ENCODE measurements around the gene DCST1.

DCST1 gene

DNA sequence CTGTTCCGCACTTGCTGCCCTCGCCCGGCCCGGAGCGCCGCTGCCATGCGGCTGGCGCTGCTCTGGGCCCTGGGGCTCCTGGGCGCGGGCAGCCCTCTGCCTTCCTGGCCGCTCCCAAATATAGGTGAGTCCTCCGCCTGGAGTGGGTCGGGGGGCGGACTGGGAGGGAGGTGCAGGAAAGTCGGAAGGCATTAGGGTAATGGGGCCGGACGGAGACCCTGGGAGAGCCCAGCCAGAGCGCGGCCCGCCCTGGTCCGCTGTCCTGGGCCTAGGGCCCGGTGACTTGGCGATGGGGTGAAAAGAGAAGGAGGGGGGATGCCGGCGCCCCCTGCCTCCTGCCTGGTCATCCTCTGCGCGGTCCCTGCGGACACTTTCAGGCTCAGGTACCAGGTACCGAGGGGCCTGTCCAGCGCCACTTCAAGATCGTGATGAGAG, 17.7 kb downstream of the DCST1 start:
- in situ Hi-C loops (cut with MboI; ENCODE audit: low sequenced_read_pairs) = no loop called here

DNA sequence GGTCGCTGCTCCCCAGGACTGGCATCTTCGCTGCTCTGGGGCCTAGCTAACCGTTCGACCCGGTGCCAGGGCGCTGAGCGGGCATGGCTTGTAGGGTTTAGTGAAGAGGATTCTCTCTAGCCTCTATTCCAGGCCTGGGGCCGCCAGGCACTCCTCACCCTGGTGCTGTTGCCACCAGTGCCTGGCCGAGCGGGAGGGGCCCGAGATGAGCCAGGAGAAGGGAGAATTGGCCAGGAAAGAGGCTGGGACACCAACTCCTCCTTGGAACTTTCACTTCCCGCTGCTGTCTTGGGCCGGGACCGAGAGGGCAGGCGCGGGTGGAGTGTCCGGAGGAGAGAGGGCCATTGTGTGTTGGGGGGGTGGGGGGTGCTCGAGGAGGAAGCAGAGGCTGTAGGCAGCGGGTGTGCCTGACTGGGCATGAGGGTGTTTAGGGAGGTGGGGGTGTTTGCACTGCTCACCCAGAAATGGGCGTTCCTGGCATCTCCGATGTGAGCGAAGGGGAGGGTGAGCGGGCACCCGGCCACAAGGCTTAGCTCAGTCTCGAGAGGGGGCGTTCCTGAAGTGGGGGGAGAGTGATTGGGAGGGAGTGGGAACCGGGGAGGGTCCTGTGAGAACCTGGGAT, 18.3 kb downstream of the DCST1 start:
- in situ Hi-C loops (cut with MboI; ENCODE audit: low sequenced_read_pairs) = no loop called here

DNA sequence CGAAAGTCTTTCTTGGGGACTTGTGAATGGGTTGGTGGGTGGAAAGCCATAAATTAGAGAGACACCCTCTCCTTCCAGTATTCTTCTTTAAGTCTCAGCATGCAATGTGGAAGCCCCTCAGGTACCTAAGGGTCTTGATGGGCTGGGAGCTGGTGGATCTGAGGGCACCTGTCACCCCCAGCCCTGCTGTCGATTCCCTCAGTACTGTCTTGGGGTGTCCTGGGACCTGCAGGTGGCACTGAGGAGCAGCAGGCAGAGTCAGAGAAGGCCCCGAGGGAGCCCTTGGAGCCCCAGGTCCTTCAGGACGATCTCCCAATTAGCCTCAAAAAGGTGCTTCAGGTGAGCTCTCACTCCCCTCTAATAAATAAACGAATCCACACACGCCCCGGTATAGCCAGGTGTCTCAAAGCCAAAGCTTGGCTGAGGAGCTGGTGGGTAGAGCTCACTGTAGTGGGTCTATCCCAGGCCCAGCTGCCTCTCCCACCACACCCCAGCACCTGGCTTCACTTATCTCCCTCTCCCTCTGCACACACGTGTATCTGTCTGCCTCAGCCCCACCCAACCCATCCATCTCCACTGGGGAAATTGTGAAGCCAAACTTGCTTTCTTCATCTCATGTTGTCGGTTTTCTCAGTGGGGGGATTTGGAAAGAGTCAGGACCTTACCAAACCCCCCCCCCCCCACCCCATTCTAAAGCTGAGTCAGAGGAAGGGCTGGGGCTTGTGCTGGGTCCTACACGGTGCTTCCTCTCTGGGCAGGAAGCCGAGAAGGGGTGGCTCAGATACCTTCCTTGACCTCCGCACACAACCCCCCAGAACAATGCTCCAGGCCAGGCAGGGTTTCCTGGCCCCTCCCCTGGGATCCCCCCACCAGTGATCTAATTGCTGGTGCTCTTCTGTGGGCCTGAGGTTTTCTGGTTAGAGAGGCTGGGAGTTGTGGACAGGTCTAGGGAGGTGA, 19.1 kb downstream of the DCST1 start:
- in situ Hi-C loops (cut with MboI; ENCODE audit: low sequenced_read_pairs) = no loop called here

DNA sequence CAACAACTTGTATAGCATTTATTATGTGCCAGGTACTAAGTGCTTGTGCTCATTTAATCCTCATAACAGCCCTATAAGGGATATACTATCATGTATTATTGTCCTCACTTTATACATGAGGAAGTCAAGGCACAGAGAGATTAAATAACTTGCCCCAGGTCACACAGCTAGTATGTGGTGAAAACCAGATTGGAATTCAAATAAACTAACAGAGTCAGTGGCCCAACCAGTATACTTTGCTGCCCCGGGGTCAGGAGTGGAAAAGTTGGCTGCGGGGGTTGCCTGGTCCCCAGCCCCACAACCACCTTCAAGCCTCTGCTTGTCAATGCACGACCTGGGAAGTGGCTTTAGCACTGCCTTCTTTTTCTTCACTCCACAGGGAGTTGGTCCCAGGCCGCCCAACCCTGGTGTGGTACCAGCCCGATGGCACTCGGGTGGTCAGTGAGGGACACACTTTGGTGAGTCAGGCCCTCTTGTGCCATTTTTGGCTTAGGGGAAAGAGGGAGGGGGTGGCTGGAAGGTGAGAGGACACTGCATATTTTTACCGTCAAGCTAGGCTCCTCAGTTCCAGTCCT, 20.0 kb downstream of the DCST1 start:
- in situ Hi-C loops (cut with MboI; ENCODE audit: low sequenced_read_pairs) = no loop called here

DNA sequence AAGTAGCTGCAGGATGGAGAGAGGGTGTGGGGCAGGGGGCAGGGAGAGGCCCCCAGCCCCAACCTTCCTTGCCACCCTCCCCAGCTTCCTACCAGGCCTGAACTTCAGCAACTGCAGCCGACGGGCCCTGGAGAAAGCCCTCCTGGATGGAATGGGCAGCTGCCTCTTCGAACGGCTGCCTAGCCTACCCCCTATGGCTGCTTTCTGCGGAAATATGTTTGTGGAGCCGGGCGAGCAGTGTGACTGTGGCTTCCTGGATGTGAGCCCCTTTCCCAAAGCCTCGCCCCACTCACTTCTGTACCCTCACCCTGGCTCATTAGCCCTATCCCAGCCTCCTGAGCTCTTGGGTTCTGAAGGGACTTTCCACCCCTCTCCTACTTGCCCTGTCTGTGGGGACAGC, 23.5 kb downstream of the DCST1 start:
- in situ Hi-C loops (cut with MboI; ENCODE audit: low sequenced_read_pairs) = no loop called here

DNA sequence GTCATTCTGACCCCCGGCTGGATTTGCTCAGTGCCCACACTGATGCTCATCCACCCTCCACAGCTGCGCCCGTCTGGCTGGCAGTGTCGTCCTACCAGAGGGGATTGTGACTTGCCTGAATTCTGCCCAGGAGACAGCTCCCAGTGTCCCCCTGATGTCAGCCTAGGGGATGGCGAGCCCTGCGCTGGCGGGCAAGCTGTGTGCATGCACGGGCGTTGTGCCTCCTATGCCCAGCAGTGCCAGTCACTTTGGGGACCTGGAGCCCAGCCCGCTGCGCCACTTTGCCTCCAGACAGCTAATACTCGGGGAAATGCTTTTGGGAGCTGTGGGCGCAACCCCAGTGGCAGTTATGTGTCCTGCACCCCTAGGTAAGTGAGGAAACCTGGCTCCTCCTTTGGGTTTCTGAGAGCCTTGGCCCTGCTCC, 24.2 kb downstream of the DCST1 start:
- in situ Hi-C loops (cut with MboI; ENCODE audit: low sequenced_read_pairs) = no loop called here

DNA sequence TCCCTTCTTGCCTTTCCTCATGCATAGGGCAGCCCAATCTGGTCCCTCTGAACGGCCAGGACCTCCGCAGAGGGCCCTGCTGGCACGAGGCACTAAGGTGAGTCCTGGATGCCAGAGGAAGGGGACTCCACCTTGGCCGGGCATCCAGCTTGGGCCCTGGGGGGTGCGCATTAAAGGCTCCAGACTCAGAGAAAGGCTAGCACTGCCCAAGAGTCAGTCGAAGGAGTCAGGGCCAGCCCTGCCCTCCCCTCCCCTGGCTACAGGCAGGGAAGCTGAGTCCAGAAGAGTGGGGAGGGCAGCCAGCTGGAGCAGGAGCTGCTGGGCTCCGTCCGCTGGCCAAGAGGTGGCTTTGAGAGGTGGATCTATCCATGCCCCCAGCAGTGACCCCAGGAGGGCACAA, 27.1 kb downstream of the DCST1 start:
- in situ Hi-C loops (cut with MboI; ENCODE audit: low sequenced_read_pairs) = no loop called here

DNA sequence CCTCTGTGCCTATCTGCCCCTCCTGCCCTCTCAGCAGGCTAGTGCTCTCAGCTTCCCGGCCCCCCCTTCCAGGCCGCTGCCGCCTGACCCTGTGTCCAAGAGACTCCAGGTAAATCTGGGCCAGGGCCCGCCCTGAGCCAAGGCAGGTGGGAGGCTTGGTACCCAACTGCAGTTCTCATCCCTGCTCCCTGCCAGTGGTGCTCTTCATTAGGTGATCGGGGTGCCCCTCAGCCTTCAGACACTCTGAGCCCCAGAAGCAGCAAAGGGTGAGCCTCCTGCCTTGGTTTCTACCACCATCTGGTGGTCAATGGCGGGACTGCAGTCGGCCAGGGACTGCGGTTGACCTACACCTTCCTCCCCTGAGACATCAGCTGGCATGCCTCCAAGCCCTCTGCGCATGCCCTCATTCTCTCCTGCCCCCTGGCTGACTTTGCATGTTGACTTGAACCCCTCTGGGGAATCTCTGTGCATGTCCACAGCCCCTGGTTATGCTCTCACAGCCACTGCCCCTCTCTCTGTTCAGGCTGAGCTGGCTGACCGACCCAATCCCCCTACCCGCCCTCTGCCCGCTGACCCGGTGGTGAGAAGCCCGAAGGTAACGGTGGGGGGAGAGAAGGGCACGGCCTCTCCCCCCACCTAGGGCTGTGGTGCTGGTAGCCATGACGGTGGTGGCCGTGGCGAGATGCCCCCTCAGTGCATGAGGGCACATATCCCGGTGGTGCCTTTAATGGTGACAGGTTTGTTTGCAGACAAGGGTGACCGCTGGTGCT, 27.9 kb downstream of the DCST1 start:
- in situ Hi-C loops (cut with MboI; ENCODE audit: low sequenced_read_pairs) = no loop called here

DNA sequence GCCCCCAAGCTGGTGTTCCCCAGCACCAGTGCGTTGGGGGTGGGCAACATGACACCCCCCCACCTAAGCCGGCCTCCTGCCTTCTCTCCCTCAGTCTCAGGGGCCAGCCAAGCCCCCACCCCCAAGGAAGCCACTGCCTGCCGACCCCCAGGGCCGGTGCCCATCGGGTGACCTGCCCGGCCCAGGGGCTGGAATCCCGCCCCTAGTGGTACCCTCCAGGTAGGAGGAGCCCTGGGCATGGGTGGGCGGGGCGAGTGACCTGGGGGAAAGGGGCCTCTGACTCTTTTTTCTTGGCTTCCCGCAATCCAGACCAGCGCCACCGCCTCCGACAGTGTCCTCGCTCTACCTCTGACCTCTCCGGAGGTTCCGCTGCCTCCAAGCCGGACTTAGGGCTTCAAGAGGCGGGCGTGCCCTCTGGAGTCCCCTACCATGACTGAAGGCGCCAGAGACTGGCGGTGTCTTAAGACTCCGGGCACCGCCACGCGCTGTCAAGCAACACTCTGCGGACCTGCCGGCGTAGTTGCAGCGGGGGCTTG, 28.6 kb downstream of the DCST1 start:
- in situ Hi-C loops (cut with MboI; ENCODE audit: low sequenced_read_pairs) = no loop called here

DNA sequence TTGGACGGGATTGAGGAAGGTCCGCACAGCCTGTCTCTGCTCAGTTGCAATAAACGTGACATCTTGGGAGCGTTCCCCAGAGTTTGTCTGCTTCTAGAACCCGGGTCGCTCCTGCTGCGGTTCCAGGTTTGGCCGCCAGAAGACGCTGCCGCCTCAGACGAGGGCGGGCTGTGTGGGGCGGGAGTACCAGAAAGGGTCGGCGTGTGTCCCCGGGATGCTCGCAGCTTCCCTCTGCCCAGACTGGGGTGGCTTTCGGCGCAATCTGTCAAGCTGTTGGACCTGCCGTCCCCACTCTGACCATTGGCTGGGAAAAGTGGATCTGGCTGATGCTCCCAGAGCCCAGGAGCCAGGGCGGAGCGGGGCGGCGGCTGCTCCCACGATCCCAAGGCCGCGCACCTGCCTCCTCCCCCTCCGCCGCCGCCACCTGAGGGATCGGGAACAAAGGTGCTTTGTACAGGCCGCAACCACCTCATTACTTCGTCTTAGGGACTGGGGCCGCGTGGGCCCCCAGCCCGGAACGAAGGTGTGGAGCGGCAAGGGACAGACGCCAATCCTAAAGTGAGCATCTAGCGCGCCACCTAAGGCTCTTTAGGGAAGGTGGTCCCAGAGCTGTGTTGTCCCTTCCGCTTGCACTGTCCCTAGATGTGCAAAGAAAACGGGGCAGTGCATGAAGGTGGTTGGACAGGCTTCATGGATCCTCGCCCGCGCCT, 29.2 kb downstream of the DCST1 start:
- in situ Hi-C loops (cut with MboI; ENCODE audit: low sequenced_read_pairs) = no loop called here

DNA sequence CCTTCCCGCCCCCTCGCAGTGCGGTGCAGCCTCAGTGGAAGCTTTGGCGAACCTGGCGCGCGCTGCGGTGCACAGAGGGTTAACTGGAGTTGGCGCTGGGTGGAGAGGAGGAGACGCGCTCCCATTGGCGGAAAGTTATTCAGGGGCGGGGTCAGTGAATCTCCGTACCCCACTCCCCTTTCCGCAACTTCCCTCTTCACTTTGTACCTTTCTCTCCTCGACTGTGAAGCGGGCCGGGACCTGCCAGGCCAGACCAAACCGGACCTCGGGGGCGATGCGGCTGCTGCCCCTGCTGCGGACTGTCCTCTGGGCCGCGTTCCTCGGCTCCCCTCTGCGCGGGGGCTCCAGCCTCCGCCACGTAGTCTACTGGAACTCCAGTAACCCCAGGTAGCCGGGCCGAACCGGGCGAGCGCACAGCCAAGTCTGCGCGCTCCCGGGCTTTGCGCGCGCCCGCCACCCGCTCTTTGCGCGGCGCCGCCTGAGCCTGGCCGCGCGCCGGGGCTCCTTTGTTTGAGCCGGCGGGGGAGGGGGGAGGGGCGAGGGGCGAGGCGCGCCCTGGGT, 30.0 kb downstream of the DCST1 start, which contains the start of gene EFNA4:
EFNA4 (plus strand) TSS at position 191 of the 561 bp plus-strand sequence; CDS start at position 275, 84 bp downstream.
- in situ Hi-C loops (cut with MboI; ENCODE audit: low sequenced_read_pairs) = no loop called here

DNA sequence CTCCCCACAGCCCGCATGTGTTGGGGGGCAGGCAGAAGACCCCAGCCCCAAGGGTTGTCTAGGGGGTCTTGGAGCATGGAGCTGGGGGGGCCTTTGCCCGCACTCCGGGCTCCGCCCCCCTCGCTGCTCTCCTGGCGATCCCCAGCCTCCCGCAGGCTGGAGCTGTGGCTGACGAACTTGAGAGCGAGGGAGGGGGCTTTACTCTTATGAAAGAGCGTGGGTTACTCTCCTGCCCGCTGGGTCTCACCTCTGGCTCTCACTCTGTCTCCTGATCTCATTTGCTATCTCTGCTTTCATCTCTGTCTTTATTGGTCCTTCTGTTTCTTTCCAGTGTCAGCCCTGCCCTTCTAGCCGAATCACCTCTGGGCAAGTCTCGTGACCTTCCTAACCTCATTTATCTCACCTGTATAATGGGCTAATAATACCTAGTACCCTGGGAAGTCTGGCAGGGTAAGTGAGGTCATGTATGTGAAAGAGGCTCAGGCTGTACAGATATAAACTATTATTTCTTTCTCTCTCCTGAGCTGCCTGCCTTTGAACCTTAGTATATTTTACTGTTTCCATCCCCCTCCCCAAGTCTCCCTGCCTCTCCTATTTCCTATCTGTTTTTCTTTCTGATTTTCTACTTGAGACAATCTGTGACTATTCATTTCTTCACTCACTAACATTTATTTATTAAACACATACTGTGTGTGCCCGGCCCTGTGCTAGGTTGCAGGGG, 30.6 kb downstream of the DCST1 start:
- in situ Hi-C loops (cut with MboI; ENCODE audit: low sequenced_read_pairs) = no loop called here

DNA sequence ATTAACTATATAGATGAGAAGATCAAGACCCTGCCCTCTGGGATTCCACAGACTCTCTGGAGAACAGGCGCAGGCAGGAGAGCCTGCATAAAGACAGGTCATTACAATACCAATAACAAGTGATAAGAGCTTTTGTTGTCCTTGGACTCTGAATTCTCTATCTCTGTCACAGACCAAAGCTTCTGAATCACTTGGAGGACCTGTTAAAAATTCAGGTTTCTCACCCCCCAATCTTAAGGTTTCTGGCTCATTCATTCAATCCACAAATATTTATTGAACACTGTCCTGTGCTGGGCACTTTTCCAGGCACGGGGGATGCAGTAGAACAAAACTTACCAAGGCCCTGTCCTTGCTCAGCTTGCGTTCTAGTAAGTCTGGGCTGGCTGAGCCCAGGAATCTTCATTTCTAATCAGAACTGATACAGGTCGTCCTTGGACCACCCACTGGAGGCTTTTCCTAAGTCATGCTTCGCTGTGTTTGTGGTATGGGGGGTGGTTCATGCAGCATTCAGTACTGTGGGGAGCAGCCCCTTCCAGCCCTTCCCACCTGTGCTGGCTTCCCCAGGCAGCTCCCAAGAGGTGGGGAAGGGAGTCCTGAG, 31.3 kb downstream of the DCST1 start:
- in situ Hi-C loops (cut with MboI; ENCODE audit: low sequenced_read_pairs) = no loop called here

DNA sequence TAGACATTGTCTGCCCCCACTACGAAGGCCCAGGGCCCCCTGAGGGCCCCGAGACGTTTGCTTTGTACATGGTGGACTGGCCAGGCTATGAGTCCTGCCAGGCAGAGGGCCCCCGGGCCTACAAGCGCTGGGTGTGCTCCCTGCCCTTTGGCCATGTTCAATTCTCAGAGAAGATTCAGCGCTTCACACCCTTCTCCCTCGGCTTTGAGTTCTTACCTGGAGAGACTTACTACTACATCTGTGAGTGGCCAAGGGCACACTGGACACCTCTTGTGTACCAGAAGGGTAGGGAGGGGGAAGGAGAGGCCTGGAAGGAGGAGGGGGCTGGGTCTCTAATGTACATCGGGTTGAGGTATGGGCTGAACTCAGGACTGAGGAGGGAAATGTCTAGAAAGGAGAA, 33.2 kb downstream of the DCST1 start:
- in situ Hi-C loops (cut with MboI; ENCODE audit: low sequenced_read_pairs) = no loop called here

DNA sequence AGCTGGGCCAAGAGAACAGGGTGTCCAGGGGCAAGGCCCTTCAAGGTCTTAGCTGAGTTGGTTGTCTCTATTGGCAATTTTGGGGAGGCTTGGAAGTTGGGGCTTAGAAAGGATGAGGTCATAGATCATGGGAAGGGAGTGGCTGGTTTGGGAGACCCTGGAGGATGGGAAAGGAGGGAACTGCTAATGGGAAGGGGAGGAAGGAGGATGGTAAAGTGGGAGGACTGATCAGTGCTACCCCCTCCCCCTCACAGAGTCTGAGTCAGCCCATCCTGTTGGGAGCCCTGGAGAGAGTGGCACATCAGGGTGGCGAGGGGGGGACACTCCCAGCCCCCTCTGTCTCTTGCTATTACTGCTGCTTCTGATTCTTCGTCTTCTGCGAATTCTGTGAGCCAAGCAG, 35.0 kb downstream of the DCST1 start:
- in situ Hi-C loops (cut with MboI; ENCODE audit: low sequenced_read_pairs) = no loop called here

DNA sequence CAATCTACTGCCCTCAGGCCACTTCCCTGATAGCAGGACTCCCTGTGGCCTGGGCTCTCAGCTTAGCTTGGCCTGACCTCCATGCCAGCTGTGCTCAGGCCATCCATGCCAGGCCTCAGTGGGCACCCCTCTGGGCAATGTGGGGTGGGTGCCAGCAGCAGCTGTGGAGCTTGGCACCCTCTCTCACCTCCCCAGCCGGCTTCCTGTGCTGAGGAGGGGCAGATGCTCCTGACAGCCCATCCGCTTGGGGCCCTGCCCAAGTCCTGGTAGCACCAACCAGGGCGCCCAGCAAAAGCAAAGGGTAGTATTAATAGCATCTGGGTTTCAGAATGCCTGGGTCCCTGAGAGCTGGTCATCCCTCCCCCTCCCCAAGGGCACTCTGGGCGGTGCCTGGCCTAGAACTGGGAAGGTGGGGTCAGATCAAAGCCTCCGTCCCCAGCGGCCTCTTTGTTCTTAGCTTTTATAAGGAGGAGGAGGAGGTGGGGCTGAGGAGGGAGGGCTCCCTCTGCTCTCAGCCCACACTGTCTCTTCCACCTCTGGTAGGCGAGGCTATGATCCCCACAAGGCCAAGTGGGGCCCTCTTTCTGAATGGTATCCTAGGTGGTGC, 36.0 kb downstream of the DCST1 start:
- in situ Hi-C loops (cut with MboI; ENCODE audit: low sequenced_read_pairs) = no loop called here

DNA sequence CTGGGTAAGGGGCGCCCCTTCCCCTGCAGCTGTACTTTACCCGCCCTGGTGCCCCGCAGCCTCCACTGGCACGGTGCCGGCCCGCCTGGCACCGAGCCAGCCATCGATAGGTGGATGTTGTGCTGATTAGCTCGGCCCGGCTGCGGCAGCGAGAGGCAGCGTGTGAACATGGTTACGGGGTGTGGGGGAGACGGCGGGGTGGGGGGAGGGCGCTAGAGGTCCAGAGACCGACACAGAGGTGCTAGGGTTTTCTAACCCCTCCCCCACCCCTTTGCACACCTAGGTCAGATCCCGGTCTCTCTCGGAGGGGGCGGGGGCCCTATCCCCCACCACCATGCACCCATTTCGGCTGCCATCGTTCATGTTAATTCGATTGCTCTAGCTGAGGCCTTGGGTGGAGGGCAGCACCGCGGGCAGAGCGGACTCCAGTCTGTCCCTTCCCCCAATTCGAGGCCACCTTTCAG, 36.6 kb downstream of the DCST1 start:
- in situ Hi-C loops (cut with MboI; ENCODE audit: low sequenced_read_pairs) = no loop called here

Data from HL-60/S4 treated with phorbol 12-myristate 13-acetate at 8.2 ng/mL for 4 days and 3 days (cell line).